Endometrium (tissue), 2 donors: Measurements from ENCODE around the gene INSRR.

ENCODE experiments used
- FAIRE-seq: peaks from 2 replicates; lab custom pipeline; 2012; peaks lifted over from hg19 to GRCh38; lab: Jason Lieb, UNC
- donor health status: control.
- donor health status: control.

The INSRR gene

DNA sequence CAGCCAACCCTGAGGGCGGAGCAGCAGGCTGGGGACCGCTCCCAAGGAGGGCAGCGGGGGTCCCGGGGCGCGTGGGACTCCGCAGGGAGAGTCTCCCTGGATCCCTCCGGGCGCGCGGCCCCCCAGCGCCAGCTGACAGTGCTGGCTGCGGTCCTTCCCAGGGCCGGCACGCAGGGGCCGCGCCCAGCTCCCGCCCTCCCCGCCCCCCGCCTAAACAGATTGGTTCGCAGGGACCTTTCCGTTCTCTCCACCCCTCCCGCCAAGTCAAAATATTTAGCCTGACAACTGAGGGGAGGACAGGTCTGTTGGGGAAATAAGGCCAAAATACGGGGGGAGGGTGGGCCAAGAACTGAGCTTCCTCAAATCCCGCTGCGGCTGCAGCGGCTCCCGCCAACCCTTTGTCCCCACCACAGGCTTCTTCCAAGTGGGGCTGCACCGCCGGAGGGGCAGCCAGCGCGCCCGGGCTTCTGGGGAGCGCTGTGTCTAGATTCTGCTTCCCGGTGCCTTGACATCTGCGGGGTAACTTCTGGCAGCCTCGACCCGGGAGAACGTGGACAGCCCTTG lies at the start of gene INSRR:
INSRR (minus strand) TSS at position 159 of the 564 bp plus-strand sequence. CDS start 496 bp downstream, outside the sequence.
- no peak for FAIRE-seq

GRCh38 chr1:156908541-156908940 lies 49.6 kb upstream of the INSRR start:
- FAIRE-seq, result no peak

DNA sequence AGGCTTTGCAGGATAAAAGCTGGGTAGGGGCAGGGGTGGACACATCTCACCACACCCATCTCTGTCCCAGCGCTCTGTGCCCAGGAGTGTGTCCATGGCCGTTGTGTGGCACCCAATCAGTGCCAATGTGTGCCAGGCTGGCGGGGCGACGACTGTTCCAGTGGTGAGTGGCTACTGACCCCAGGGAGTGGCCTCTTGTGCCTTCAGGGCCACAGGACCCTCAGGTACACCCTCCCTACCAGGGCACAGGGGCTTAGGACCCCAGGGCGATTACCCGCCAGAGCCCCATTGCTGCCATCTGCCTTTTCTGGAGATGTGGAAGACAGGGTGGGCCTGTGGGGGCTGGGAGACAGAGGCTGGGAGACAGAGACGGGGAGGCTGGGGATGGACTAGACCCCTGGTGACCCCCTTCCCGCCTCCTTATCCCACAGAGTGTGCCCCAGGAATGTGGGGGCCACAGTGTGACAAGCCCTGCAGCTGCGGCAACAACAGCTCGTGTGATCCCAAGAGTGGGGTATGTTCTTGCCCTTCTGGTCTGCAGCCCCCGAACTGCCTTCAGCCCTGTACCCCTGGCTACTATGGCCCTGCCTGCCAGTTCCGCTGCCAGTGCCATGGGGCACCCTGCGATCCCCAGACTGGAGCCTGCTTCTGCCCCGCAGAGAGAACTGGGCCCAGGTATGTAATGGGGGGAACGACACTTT lies 47.4 kb upstream of the INSRR start:
- FAIRE-seq, result no peak

- no peak for FAIRE-seq
These were observed 46.7 kb upstream of the INSRR start for GRCh38 chr1:156905651-156906050.

- no peak for FAIRE-seq
These were observed 46.3 kb upstream of the INSRR start for GRCh38 chr1:156905176-156905575.

DNA sequence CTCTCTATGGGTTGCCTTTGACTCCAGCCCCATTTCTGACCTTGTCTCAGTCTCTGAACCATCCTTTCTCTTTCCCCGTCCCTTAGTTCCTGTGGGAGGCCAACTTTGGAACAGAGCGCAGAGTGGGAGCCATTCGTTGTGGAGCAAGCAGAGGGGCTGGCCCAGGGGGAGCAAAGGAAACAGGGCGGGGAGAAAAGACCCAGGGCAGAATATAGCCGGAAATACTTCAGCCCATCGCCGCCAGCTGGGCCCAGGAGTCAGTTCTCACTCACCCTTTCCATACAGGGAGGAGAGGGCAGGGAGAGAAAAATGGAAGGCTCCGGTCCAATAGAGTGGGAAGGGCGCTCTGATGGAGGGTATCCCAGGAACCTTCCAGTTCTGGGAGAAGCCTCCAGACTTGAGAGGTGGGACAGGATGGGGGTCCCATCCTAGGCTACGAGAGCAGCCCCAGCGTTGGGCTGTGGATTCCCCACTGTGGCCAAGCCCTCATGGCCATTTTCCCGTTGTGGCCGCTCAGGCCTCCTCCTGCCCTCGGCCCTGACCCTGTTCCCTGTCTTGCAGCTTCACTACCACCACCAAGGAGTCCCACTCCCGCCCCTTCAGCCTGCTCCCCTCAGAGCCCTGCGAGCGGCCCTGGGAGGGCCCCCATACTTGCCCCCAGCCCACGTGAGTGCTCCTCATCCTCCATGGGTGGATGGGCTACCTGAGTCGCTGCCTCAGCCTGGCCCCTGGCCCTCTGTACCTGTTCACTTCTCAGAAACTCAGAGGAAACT lies 45.5 kb upstream of the INSRR start:
- FAIRE-seq, result no peak

GRCh38 chr1:156903328-156904091 lies 44.6 kb upstream of the INSRR start:
- no peak for FAIRE-seq

- FAIRE-seq, result no peak
These were observed 43.3 kb upstream of the INSRR start for GRCh38 chr1:156901966-156902915.

DNA sequence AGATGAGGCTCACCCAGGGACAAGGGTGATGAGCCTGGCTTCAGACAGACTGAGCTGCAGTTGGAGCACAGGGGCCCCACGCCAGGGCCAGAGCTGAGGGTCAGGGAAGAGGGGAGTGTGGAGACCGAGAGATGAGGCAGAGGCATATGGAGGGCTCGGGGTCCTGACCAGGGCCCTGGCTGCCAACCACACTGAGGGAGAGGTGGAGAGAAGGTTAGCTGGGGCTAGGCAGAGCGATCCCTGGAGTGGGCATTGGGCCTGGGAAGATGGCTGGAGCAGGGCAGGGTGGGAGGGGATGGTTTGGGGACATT lies 42.6 kb upstream of the INSRR start:
- no peak for FAIRE-seq

- FAIRE-seq, result no peak
These were observed 42.1 kb upstream of the INSRR start for GRCh38 chr1:156900896-156901589.

- no peak for FAIRE-seq
These were observed 41.2 kb upstream of the INSRR start for GRCh38 chr1:156899956-156900718.

DNA sequence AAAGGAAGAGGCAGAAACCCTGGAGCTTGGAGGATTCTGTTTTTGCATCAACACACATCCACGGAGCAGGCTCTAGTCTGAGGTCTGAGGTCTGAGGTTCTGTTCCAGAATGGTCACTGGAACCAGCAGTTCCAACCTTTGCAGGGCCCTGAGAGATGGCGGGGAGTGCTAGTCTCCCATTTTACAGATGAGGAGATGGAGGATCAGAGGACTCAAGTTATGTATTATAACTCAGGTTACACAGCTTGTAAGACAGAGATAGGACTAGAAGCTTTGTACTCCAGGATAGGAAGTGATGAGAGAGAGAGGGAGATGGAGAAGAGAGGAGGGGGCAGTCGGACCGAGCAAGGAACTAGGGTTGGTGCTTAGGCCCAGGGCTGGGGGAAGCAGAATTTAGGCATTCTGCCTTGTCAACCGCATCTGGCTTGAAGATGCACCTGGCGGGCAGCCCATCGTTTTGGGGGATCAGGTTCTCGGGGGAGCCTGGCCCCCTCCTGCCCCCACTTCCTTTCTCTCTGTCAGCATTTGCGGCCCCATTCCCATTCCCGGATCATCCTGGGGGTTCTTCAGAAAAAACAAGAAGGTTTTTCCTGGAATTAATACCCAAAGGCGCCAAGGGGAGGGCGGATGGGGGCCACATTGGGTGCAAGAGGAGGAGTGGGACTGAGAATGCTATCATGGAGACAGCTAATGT lies 40.2 kb upstream of the INSRR start:
- no peak for FAIRE-seq

- no peak for FAIRE-seq
These were observed 39.2 kb upstream of the INSRR start for GRCh38 chr1:156898161-156898566.

DNA sequence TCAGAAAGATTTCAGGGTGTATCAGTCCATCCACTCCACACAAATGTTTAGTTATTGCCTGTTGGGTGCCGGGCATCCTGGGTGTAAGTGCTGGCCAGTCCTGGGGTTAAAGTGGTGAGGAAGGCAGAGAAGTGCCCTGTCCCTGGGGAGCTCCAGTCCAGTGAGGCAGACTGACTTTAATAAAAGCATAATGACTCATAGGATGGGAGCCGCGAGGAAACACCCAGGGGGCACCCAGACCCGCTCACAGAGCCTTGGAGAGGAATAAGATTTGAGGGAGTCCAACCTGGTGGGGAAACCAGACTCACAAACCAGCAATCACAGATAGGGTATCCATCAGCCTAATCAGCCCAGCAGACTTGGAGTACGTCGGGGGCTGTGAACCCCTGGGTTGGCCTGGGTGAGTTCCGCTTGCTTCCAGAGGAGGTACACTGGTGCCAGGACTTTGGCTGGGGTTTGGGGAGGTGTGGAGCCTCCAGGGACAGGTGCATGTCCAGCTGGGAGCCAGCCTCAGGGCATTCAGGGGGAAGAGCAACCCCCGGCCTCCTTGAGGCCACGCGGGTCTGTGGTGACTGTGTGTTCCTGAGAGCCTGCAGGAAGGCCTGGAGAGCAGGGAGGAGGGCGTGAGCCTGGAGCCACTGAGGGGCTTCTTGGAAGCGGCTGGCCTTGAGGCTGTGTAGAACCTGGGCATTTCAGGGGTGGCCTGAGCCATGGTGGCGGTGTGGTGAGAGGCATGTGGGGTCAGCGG lies 38.3 kb upstream of the INSRR start:
- no peak for FAIRE-seq

DNA sequence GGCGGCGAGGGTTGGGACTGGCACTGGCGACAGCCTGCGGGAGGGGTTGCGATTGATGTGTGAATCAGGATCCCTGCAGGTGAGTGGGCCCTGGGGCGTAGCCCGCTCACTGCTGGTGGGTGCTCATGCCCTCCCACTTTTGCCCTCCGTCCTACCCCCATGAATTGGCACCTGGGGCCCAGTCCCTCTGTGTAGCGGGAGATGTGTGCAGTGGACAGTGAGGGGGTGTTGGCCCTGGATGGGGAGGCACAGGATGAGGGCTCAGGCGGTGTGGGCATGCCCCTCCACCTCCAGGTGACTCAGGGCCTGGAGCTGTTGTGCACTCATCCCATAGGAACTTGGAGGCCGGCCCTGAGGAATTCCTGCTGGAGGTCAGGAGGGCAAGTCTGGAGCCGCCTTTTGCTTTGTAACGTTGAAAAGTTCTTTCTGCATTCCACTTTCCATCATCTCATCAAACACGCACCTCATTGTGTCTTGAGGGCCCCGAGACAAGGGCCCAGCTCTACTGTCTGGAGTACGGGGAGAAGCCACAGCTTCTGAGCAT lies 37.6 kb upstream of the INSRR start:
- FAIRE-seq, result no peak

GRCh38 chr1:156895927-156896326 lies 37.0 kb upstream of the INSRR start:
- no peak for FAIRE-seq

DNA sequence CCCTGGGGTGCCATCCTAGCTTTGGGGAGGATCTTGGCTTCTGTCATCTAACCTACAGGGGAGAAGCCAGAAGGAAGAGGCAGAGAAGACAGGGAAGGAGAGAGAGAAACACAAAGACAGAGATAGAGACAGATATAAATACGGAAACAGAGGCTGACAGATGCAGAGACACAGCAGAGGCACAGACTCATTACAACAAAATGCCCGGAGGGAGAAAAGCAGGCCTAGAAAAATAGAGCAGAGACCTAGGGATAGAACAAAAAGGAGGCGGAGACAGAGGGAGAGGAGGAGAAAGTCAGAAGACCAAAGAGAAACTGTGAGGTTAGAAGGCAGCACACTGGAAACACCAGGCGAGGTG lies 36.5 kb upstream of the INSRR start:
- no peak for FAIRE-seq

- FAIRE-seq, result no peak
These were observed 36.0 kb upstream of the INSRR start for GRCh38 chr1:156894711-156895454.
